Activated CD4-positive, alpha-beta T cell treated with anti-CD3 and anti-CD28 coated beads, Interleukin-2, amount 10 ng/mL, durations not matched to agents 7 days and 5 days (primary cell): ENCODE data around the gene SETD7. TPM values are rescaled to one million over a fixed set of nuclear protein-coding genes. Genes with fewer than 3 reads are reported as not detected.

Experiments
- CTCF ChIA-PET: fragments of 350-600 bp; sonication (Branson Sonifier 250); formaldehyde crosslinking; loops from one replicate; lab custom pipeline; 2021; ENCODE audit warnings: antibody characterized with exemption; lab: Charles Lee
- POLR2A ChIA-PET: fragments of 350-600 bp; sonication (Branson Sonifier 250); formaldehyde crosslinking; loops from one replicate; lab custom pipeline; 2021; ENCODE audit warnings: antibody characterized with exemption; lab: Charles Lee
- DNase-seq: peaks from one replicate; pipeline ENCODE4 v3.0.0-alpha.2; 2020
- H3K27ac Mint-ChIP-seq: one replicate; pipeline ENCODE4 v1.8.0; 2021; ENCODE audit warnings: mild to moderate bottlenecking, moderate library complexity, mixed read lengths
- H3K27me3 Mint-ChIP-seq: one replicate; pipeline ENCODE4 v1.8.0; 2021; ENCODE audit warnings: mixed read lengths
- H3K36me3 Mint-ChIP-seq: one replicate; pipeline ENCODE4 v1.8.0; 2021; ENCODE audit warnings: low read depth, mixed read lengths
- H3K4me1 Mint-ChIP-seq: one replicate; pipeline ENCODE4 v1.8.0; 2021; ENCODE audit warnings: mixed read lengths
- H3K4me3 Mint-ChIP-seq: one replicate; pipeline ENCODE4 v1.8.0; 2021; ENCODE audit warnings: mild to moderate bottlenecking, moderate library complexity, mixed read lengths
- H3K9me3 Mint-ChIP-seq: one replicate; pipeline ENCODE4 v1.8.0; 2021; ENCODE audit warnings: mixed read lengths
- total RNA-seq, 2 experiments: library from RNA; stranded (reverse); gene quantifications; one replicate each; pipeline ENCODE4 v1.2.3, GENCODE V29; 2021

SETD7 gene
- total RNA-seq = 1 to 10 TPM; 5.8 to 6.7 TPM

GRCh38 chr4:139556071-139556723 is at the start of gene SETD7:
SETD7 (minus strand) TSS chr4:139556219; CDS start chr4:139556137, 82 bp downstream.
- Mint-ChIP-seq H3K27ac (peak within 1 kb of the TSS; percentile 97), H3K4me3 (peak within 1 kb of the TSS; percentile 93), H3K27me3 (peaks cover 24% of the 10 kb centered on the region), H3K4me1 (peaks cover 50% of the 10 kb centered on the region), H3K9me3 (no peaks in the 10 kb centered on the region), H3K36me3 (no peaks in the 10 kb centered on the region)
- ChIA-PET POLR2A (no interaction called here), CTCF (interaction anchor here (0.6 to 2.2 kb wide), 4 partner anchors 13 to 529 kb away, joined by 3 to 7 read pairs (median 4); no protein-coding TSS in a partner anchor)
- peak; percentile 64 for DNase-seq

- CTCF ChIA-PET = interaction anchor here (0.9 to 4.9 kb wide), 4 partner anchors 8 to 575 kb away, joined by 3 to 27 read pairs (median 6); no protein-coding TSS in a partner anchor
- Mint-ChIP-seq H3K27me3 (peaks cover 2% of the 10 kb centered on the region), H3K27ac (no peak overlapping the region), H3K36me3 (peaks cover 5% of the 10 kb centered on the region), H3K4me1 (peaks cover 32% of the 10 kb centered on the region), H3K9me3 (peaks cover 3% of the 10 kb centered on the region), H3K4me3 (no peak overlapping the region)
- no peak for DNase-seq
- POLR2A ChIA-PET = no interaction called here
Measured at GRCh38 chr4:139605516-139605915, 49.5 kb upstream of the SETD7 start.

- DNase-seq = peak; percentile 65
- CTCF ChIA-PET = interaction anchor here (0.8 to 4.9 kb wide), 7 partner anchors 11 to 124 kb away, joined by 3 to 27 read pairs (median 5); no protein-coding TSS in a partner anchor
- H3K36me3 Mint-ChIP-seq = peaks cover 5% of the 10 kb centered on the region
- H3K4me1 Mint-ChIP-seq = peaks cover 32% of the 10 kb centered on the region
- peaks cover 3% of the 10 kb centered on the region for H3K9me3 Mint-ChIP-seq
- peaks cover 2% of the 10 kb centered on the region for H3K27me3 Mint-ChIP-seq
- H3K27ac Mint-ChIP-seq = no peak overlapping the region
- no peak overlapping the region for H3K4me3 Mint-ChIP-seq
- POLR2A ChIA-PET = interaction anchor here (0.6 kb wide), 1 partner anchor 203 kb away, joined by 3 read pairs; no protein-coding TSS in a partner anchor
Measured at GRCh38 chr4:139603576-139604410, 47.8 kb upstream of the SETD7 start.

GRCh38 chr4:139602776-139603360 is 46.8 kb upstream of the SETD7 start:
- Mint-ChIP-seq H3K4me1 (peaks cover 31% of the 10 kb centered on the region), H3K36me3 (peaks cover 5% of the 10 kb centered on the region), H3K27ac (no peak overlapping the region), H3K4me3 (no peak overlapping the region), H3K27me3 (peaks cover 2% of the 10 kb centered on the region), H3K9me3 (peaks cover 3% of the 10 kb centered on the region)
- CTCF ChIA-PET = interaction anchor here (0.5 to 4.9 kb wide), 7 partner anchors 12 to 125 kb away, joined by 3 to 27 read pairs (median 5); no protein-coding TSS in a partner anchor
- no peak for DNase-seq
- POLR2A ChIA-PET = no interaction called here

GRCh38 chr4:139600662-139601061 is 44.6 kb upstream of the SETD7 start:
- Mint-ChIP-seq H3K27me3 (peaks cover 16% of the 10 kb centered on the region), H3K36me3 (peaks cover under 1% of the 10 kb centered on the region), H3K4me3 (no peak overlapping the region), H3K9me3 (no peaks in the 10 kb centered on the region), H3K4me1 (peaks cover 15% of the 10 kb centered on the region), H3K27ac (no peak overlapping the region)
- ChIA-PET POLR2A (no interaction called here), CTCF (no interaction called here)
- no peak for DNase-seq

- Mint-ChIP-seq H3K9me3 (no peaks in the 10 kb centered on the region), H3K4me3 (no peak overlapping the region), H3K27ac (no peak overlapping the region), H3K4me1 (peaks cover 15% of the 10 kb centered on the region), H3K36me3 (no peaks in the 10 kb centered on the region), H3K27me3 (peaks cover 21% of the 10 kb centered on the region)
- CTCF ChIA-PET = no interaction called here
- DNase-seq = no peak
- POLR2A ChIA-PET = no interaction called here
Measured at GRCh38 chr4:139599594-139600374, 43.8 kb upstream of the SETD7 start.

GRCh38 chr4:139599076-139599475 is 43.1 kb upstream of the SETD7 start:
- H3K27me3 Mint-ChIP-seq = peaks cover 23% of the 10 kb centered on the region
- DNase-seq = no peak
- ChIA-PET CTCF (no interaction called here), POLR2A (no interaction called here)
- H3K36me3 Mint-ChIP-seq = no peaks in the 10 kb centered on the region
- H3K9me3 Mint-ChIP-seq = no peaks in the 10 kb centered on the region
- H3K4me1 Mint-ChIP-seq = peaks cover 15% of the 10 kb centered on the region
- no peak overlapping the region for H3K4me3 Mint-ChIP-seq
- H3K27ac Mint-ChIP-seq = no peak overlapping the region

- H3K27me3 Mint-ChIP-seq = peaks cover 32% of the 10 kb centered on the region
- POLR2A ChIA-PET = no interaction called here
- no peak overlapping the region for H3K4me3 Mint-ChIP-seq
Measured at GRCh38 chr4:139596684-139597279, 40.8 kb upstream of the SETD7 start.

GRCh38 chr4:139596034-139596683 is 40.1 kb upstream of the SETD7 start:
- Mint-ChIP-seq H3K4me3 (no peak overlapping the region), H3K4me1 (peaks cover 4% of the 10 kb centered on the region), H3K27me3 (peaks cover 32% of the 10 kb centered on the region), H3K27ac (no peak overlapping the region), H3K9me3 (no peaks in the 10 kb centered on the region), H3K36me3 (no peaks in the 10 kb centered on the region)
- ChIA-PET POLR2A (no interaction called here), CTCF (no interaction called here)
- DNase-seq = no peak

More at GRCh38 chr4:139596684-139597279, 40.8 kb upstream of the SETD7 start:
- Mint-ChIP-seq H3K27ac (no peak overlapping the region), H3K4me1 (peaks cover 4% of the 10 kb centered on the region), H3K9me3 (no peaks in the 10 kb centered on the region), H3K36me3 (no peaks in the 10 kb centered on the region)
- CTCF ChIA-PET = interaction anchor here (1.1 kb wide), 1 partner anchor 9 kb away, joined by 4 read pairs; no protein-coding TSS in a partner anchor
- DNase-seq = no peak

GRCh38 chr4:139594591-139595185 is 38.7 kb upstream of the SETD7 start:
- H3K36me3 Mint-ChIP-seq = no peaks in the 10 kb centered on the region
- peaks cover 32% of the 10 kb centered on the region for H3K27me3 Mint-ChIP-seq
- no peak for DNase-seq
- no peak overlapping the region for H3K27ac Mint-ChIP-seq
- H3K4me1 Mint-ChIP-seq = no peaks in the 10 kb centered on the region
- CTCF ChIA-PET = no interaction called here
- no peak overlapping the region for H3K4me3 Mint-ChIP-seq
- H3K9me3 Mint-ChIP-seq = no peaks in the 10 kb centered on the region
- POLR2A ChIA-PET = no interaction called here

- no peaks in the 10 kb centered on the region for H3K36me3 Mint-ChIP-seq
- ChIA-PET CTCF (no interaction called here), POLR2A (no interaction called here)
- H3K27ac Mint-ChIP-seq = no peak overlapping the region
- no peaks in the 10 kb centered on the region for H3K9me3 Mint-ChIP-seq
- no peak for DNase-seq
- no peaks in the 10 kb centered on the region for H3K4me1 Mint-ChIP-seq
- H3K27me3 Mint-ChIP-seq = peaks cover 32% of the 10 kb centered on the region
- no peak overlapping the region for H3K4me3 Mint-ChIP-seq
Measured at GRCh38 chr4:139593091-139593564, 37.1 kb upstream of the SETD7 start.
